H1 (cell line): ENCODE measurements around the gene ZNF536. TPM values are rescaled to one million over a fixed set of nuclear protein-coding genes. Genes with fewer than 3 reads are reported as not detected.

Experiments
- CTCF ChIA-PET: fragments of 300-600 bp; sonication (Branson Sonifier 250); formaldehyde crosslinking; loops from one replicate; lab custom pipeline; 2021; ENCODE audit not compliant: partially characterized antibody; lab: Charles Lee
- POLR2A ChIA-PET: fragments of 300-600 bp; sonication (Branson Sonifier 250); formaldehyde crosslinking; loops from one replicate; lab custom pipeline; 2021; ENCODE audit warnings: inconsistent platforms; ENCODE audit not compliant: partially characterized antibody; lab: Charles Lee
- DNase-seq, 2 experiments: peaks; one replicate each; pipeline versions ENCODE4 v3.0.0 to v3.0.0-alpha.2; 2010 to 2022; ENCODE audit warnings: low spot score in 2 of 2, low read depth in 1 of 2, mixed read lengths in 1 of 2
- FAIRE-seq: peaks from 2 replicates; lab custom pipeline; 2011; peaks lifted over from hg19 to GRCh38; lab: Jason Lieb, UNC
- H2AFZ ChIP-seq: 2 replicates; pipeline ENCODE4 v1.8.1; 2012; ENCODE audit warnings: low read length, inconsistent platforms
- H2AK5ac ChIP-seq: 2 replicates; pipeline ENCODE4 v1.6.1; 2013; ENCODE audit warnings: low read depth, low read length
- H2BK120ac ChIP-seq: replicated peaks from 2 replicates; pipeline ENCODE3; 2013; ENCODE audit warnings: low read depth, low read length, inconsistent platforms
- H2BK12ac ChIP-seq: 2 replicates; pipeline ENCODE4 v1.6.1; 2013; ENCODE audit warnings: low read depth, low read length
- H2BK15ac ChIP-seq: 2 replicates; pipeline ENCODE4 v1.6.1; 2013; ENCODE audit warnings: low read length
- H2BK20ac ChIP-seq: 2 replicates; pipeline ENCODE4 v1.6.1; 2013; ENCODE audit warnings: low read length
- H2BK5ac ChIP-seq: 2 replicates; pipeline ENCODE4 v1.6.1; 2013; ENCODE audit warnings: low read depth, low read length
- H3K14ac ChIP-seq: 2 replicates; pipeline ENCODE4 v1.6.1; 2013; ENCODE audit warnings: inconsistent platforms; ENCODE audit not compliant: insufficient read length
- H3K18ac ChIP-seq: 2 replicates; pipeline ENCODE4 v1.6.1; 2013; ENCODE audit warnings: low read length; ENCODE audit errors: extremely low read depth
- H3K23ac ChIP-seq: 2 replicates; pipeline ENCODE4 v1.6.1; 2013; ENCODE audit warnings: inconsistent platforms; ENCODE audit not compliant: insufficient read length
- H3K23me2 ChIP-seq: 2 replicates; pipeline ENCODE4 v1.6.1; 2013; ENCODE audit warnings: low read depth, low read length
- H3K27ac ChIP-seq: 2 replicates; pipeline ENCODE4 v1.6.1; 2011; ENCODE audit warnings: low read depth, low read length, inconsistent platforms
- H3K27me3 ChIP-seq, 4 experiments: replicated peaks in 1 of 4; 1 replicate in 1 of 4; 2 replicates in 3 of 4; pipeline versions ENCODE4 v1.6.1 to v1.8.1; 2011 to 2013; ENCODE audit warnings: low read length in 3 of 4, mild to moderate bottlenecking in 3 of 4, inconsistent platforms in 2 of 4, mixed read lengths in 2 of 4, moderate library complexity in 1 of 4; ENCODE audit not compliant: control insufficient read depth in 3 of 4, insufficient read depth in 3 of 4; ENCODE audit errors: extremely low read depth in 1 of 4
- H3K36me3 ChIP-seq, 4 experiments: 2 replicates each; pipeline versions ENCODE4 v1.6.1 to v1.8.1; 2011 to 2013; ENCODE audit warnings: mild to moderate bottlenecking in 4 of 4, low read length in 3 of 4, moderate library complexity in 2 of 4, control low read depth in 1 of 4, inconsistent platforms in 1 of 4; ENCODE audit not compliant: insufficient read depth in 4 of 4, control insufficient read depth in 2 of 4
- H3K4ac ChIP-seq: replicated peaks from 2 replicates; pipeline ENCODE3; 2013; ENCODE audit warnings: low read length, low read depth, mixed read lengths, inconsistent platforms; ENCODE audit not compliant: insufficient read length
- H3K4me1 ChIP-seq, 4 experiments: replicated peaks in 1 of 4; 1 replicate in 1 of 4; 2 replicates in 3 of 4; pipeline versions ENCODE4 v1.6.1 to v1.8.1; 2011 to 2013; ENCODE audit warnings: low read length in 3 of 4, inconsistent platforms in 2 of 4, mixed read lengths in 1 of 4; ENCODE audit not compliant: insufficient read depth in 4 of 4, control insufficient read depth in 3 of 4
- H3K4me2 ChIP-seq, 2 experiments: 2 replicates each; pipeline versions ENCODE4 v1.6.1 to v1.8.1; 2011 to 2013; ENCODE audit warnings: low read depth in 2 of 2, low read length in 2 of 2, control low read depth in 1 of 2, inconsistent platforms in 1 of 2, mild to moderate bottlenecking in 1 of 2; ENCODE audit not compliant: insufficient read depth in 1 of 2
- H3K4me3 ChIP-seq, 4 experiments: fragments of 200-600, 300-600 bp in 1 of 4; sonication (generic), shearing (Covaris generic), sonication (Bioruptor Twin) in 1 of 4; 2 replicates each; pipeline versions ENCODE4 v1.5.1 to v1.8.1; 2011 to 2016; ENCODE audit warnings: low read length in 4 of 4, low read depth in 3 of 4, control low read depth in 2 of 4, inconsistent platforms in 2 of 4, mild to moderate bottlenecking in 2 of 4, mixed read lengths in 1 of 4, moderate library complexity in 1 of 4; ENCODE audit not compliant: insufficient read depth in 2 of 4; ENCODE audit errors: extremely low read depth in 1 of 4
- H3K56ac ChIP-seq: replicated peaks from 2 replicates; pipeline ENCODE3; 2013; ENCODE audit warnings: low read depth, mild to moderate bottlenecking, mixed read lengths, low read length, inconsistent platforms; ENCODE audit not compliant: insufficient read length
- H3K79me1 ChIP-seq: 2 replicates; pipeline ENCODE4 v1.6.1; 2013; ENCODE audit warnings: low read depth, low read length, control low read depth
- H3K79me2 ChIP-seq, 2 experiments: 2 replicates each; pipeline versions ENCODE4 v1.6.1 to v1.8.1; 2012 to 2013; ENCODE audit warnings: low read length in 2 of 2, mild to moderate bottlenecking in 2 of 2, inconsistent platforms in 1 of 2; ENCODE audit not compliant: insufficient read depth in 2 of 2, control insufficient read depth in 1 of 2
- H3K9ac ChIP-seq, 4 experiments: replicated peaks in 1 of 4; 1 replicate in 1 of 4; 2 replicates in 3 of 4; pipeline versions ENCODE4 v1.6.1 to v1.8.1; 2011 to 2013; ENCODE audit warnings: low read depth in 3 of 4, low read length in 3 of 4, control low read depth in 2 of 4, mild to moderate bottlenecking in 2 of 4, moderate library complexity in 2 of 4, inconsistent platforms in 1 of 4; ENCODE audit errors: extremely low read depth in 1 of 4
- H3K9me3 ChIP-seq, 2 experiments: 2 replicates each; pipeline versions ENCODE4 v1.6.1 to v1.8.1; 2012 to 2013; ENCODE audit warnings: mild to moderate bottlenecking in 2 of 2, moderate library complexity in 2 of 2, control low read depth in 1 of 2, inconsistent platforms in 1 of 2, low read depth in 1 of 2, low read length in 1 of 2, mixed read lengths in 1 of 2; ENCODE audit not compliant: insufficient read depth in 2 of 2
- H4K20me1 ChIP-seq, 2 experiments: replicated peaks in 1 of 2; 2 replicates each; pipeline versions ENCODE3 to v1.8.1; 2011 to 2013; ENCODE audit warnings: inconsistent platforms in 2 of 2, low read length in 2 of 2, mild to moderate bottlenecking in 1 of 2; ENCODE audit not compliant: insufficient read depth in 2 of 2, control insufficient read depth in 1 of 2
- H4K5ac ChIP-seq: 2 replicates; pipeline ENCODE4 v1.6.1; 2013; ENCODE audit warnings: low read length, low read depth, mixed read lengths, inconsistent platforms; ENCODE audit not compliant: insufficient read length
- H4K8ac ChIP-seq: 2 replicates; pipeline ENCODE4 v1.8.0; 2013; ENCODE audit warnings: mild to moderate bottlenecking, moderate library complexity, low read length, inconsistent platforms; ENCODE audit not compliant: insufficient read depth; ENCODE audit errors: extremely low read depth
- H4K91ac ChIP-seq: replicated peaks from 2 replicates; pipeline ENCODE3; 2013; ENCODE audit warnings: low read length, mixed read lengths, inconsistent platforms; ENCODE audit not compliant: insufficient read length
- ATF2 ChIP-seq: IDR thresholded peaks from 2 replicates; pipeline ENCODE4 v1.6.1; 2012; ENCODE audit warnings: low read length, inconsistent platforms
- CTBP2 ChIP-seq: IDR thresholded peaks from 2 replicates; pipeline ENCODE4 v1.7.0; 2011; ENCODE audit warnings: borderline replicate concordance, mild to moderate bottlenecking, moderate library complexity, mixed read lengths, low read length; ENCODE audit not compliant: insufficient read depth, insufficient read length
- CTCF ChIP-seq, 3 experiments: IDR thresholded peaks; 1 replicate in 2 of 3; 2 replicates in 1 of 3; pipeline versions ENCODE4 v1.5.1 to v1.6.1; 2011; ENCODE audit warnings: low read length in 3 of 3, mild to moderate bottlenecking in 3 of 3, inconsistent platforms in 2 of 3, low read depth in 1 of 3, moderate library complexity in 1 of 3; ENCODE audit not compliant: insufficient read depth in 1 of 3; ENCODE audit errors: control extremely low read depth in 1 of 3
- FOSL1 ChIP-seq: IDR thresholded peaks from 2 replicates; pipeline ENCODE4 v1.6.1; 2011; ENCODE audit warnings: mild to moderate bottlenecking, low read depth, low read length, moderate library complexity; ENCODE audit not compliant: insufficient read depth
- HDAC6 ChIP-seq: IDR thresholded peaks from one replicate; pipeline ENCODE4 v1.7.1; 2012; ENCODE audit warnings: low read depth, mild to moderate bottlenecking, inconsistent platforms, low read length, moderate library complexity
- POU5F1 ChIP-seq: IDR thresholded peaks from 2 replicates; pipeline ENCODE4 v1.6.1; 2011; ENCODE audit warnings: low read depth, mild to moderate bottlenecking, low read length, moderate library complexity
- RFX5 ChIP-seq: IDR thresholded peaks from 2 replicates; pipeline ENCODE4 v1.6.1; 2011; ENCODE audit warnings: low read depth, low read length, improper control_type of control experiment, borderline replicate concordance
- USF2 ChIP-seq: IDR thresholded peaks from 2 replicates; pipeline ENCODE4 v1.6.1; 2011; ENCODE audit warnings: low read length, improper control_type of control experiment
- WGBS, 2 experiments: shearing (Covaris generic) in 1 of 2; methylation state at CpG; one replicate each; pipeline versions ENCODE4 v1.1.6 to v1.1.7; 2013 to 2015; ENCODE audit warnings: low lambda C conversion rate in 2 of 2, mixed read lengths in 2 of 2, inconsistent platforms in 1 of 2, low coverage in 1 of 2, missing lambda C conversion rate in 1 of 2; ENCODE audit not compliant: insufficient replicate concordance in 2 of 2, insufficient coverage in 1 of 2, insufficient read length in 1 of 2; ENCODE audit errors: extremely low coverage in 1 of 2, missing lambda C conversion rate in 1 of 2; 5-methylcytosine and 5-hydroxymethylcytosine counted together
- polyA plus RNA-seq, 7 experiments: library from polyadenylated mRNA; depleted of rRNA in 3 of 7; stranded (reverse) in 5 of 7; unstranded in 2 of 7; fragments of >200 nt in 5 of 7; fragments of 200-250 nt in 2 of 7; gene quantifications; 1 replicate in 5 of 7; 2 replicates in 1 of 7; 4 replicates in 1 of 7; pipeline versions ENCODE4 v1.2.1 to v1.2.3, GENCODE V29; 2011 to 2013; ENCODE audit warnings: missing spikeins in 2 of 7, mixed read lengths in 2 of 7
- total RNA-seq: library from RNA; stranded (reverse); fragmentation: NEBNext Ultra II Directional; extraction: Animal tissue kit (Norgen Biotek cat#: 25700); gene quantifications from 2 replicates; pipeline ENCODE4 v1.2.1, GENCODE V29; 2021

ZNF536 gene
- total and polyA plus RNA-seq, 2 of the 8 experiments (the other 6 are each of a cell fraction or from before 2014, with no cell fraction given) = 0.09 to 0.11 TPM

- Histone ChIP-seq H2AK5ac (no peak overlapping the region), H3K18ac (no peak overlapping the region), H3K4me3 (no peak overlapping the region), H3K14ac (no peak overlapping the region), H3K4me1 (no peaks in the 10 kb centered on the region), H2BK20ac (no peak overlapping the region), H2BK15ac (no peak overlapping the region), H2BK120ac (no peak overlapping the region), H3K27ac (no peak overlapping the region), H4K8ac (no peak overlapping the region), H4K91ac (no peak overlapping the region), H3K23ac (no peak overlapping the region), H3K23me2 (peaks cover 6% of the 10 kb centered on the region; the same call in 1 of the 2 replicates), H2BK12ac (no peak overlapping the region), H3K36me3 (no peaks in the 10 kb centered on the region), H4K5ac (no peak overlapping the region), H3K9ac (no peak overlapping the region), H3K56ac (no peak overlapping the region), H4K20me1 (peaks cover 0 to 2% of the 10 kb centered on the region in 2 experiments), H3K27me3 (no peaks in the 10 kb centered on the region), H2BK5ac (no peak overlapping the region), H3K79me1 (no peaks in the 10 kb centered on the region; the same call in 1 of the 2 replicates), H3K79me2 (no peaks in the 10 kb centered on the region), H2AFZ (no peak overlapping the region), H3K4ac (no peak overlapping the region), H3K4me2 (no peak overlapping the region), H3K9me3 (no peaks in the 10 kb centered on the region)
- DNase-seq (no peak), FAIRE-seq (no peak)
- POLR2A ChIA-PET = no interaction called here
- WGBS, 2 experiments = 90% methylated on average over 3 of the region's 4 CpGs; no CpG with 5 or more reads in 1 of the 2 experiments
- CTCF ChIA-PET = interaction anchor here (1.0 kb wide), 1 partner anchor 202 kb away, joined by 3 read pairs; no protein-coding TSS in a partner anchor
- TF ChIP-seq USF2 (no peak), RFX5 (no peak), POU5F1 (no peak), HDAC6 (no peak), CTCF (IDR thresholded peaks at IDR 0.05; ENCODE audit: control extremely low read depth in 1 of 3, insufficient read depth in 1 of 3, low read depth in 1 of 3, low read length in 3 of 3) (no peak), ATF2 (no peak), FOSL1 (no peak), CTBP2 (no peak)
Observed at GRCh38 chr19:30467239-30467638, 95.1 kb downstream of the ZNF536 start.
